H1 (cell line): ENCODE measurements around the gene TRIM27. TPM values are rescaled to one million over a fixed set of nuclear protein-coding genes. Genes with fewer than 3 reads are reported as not detected.
A peak's percentile ranks its signal among the peaks of the same experiment; 100 is the strongest.

Experiments
- CTCF ChIA-PET: fragments of 300-600 bp; sonication (Branson Sonifier 250); formaldehyde crosslinking; loops from one replicate; lab custom pipeline; 2021; ENCODE audit not compliant: partially characterized antibody; lab: Charles Lee
- POLR2A ChIA-PET: fragments of 300-600 bp; sonication (Branson Sonifier 250); formaldehyde crosslinking; loops from one replicate; lab custom pipeline; 2021; ENCODE audit warnings: inconsistent platforms; ENCODE audit not compliant: partially characterized antibody; lab: Charles Lee
- DNase-seq, 2 experiments: peaks; one replicate each; pipeline versions ENCODE4 v3.0.0 to v3.0.0-alpha.2; 2010 to 2022; ENCODE audit warnings: low spot score in 2 of 2, low read depth in 1 of 2, mixed read lengths in 1 of 2
- FAIRE-seq: peaks from 2 replicates; lab custom pipeline; 2011; peaks lifted over from hg19 to GRCh38; lab: Jason Lieb, UNC
- H2AFZ ChIP-seq: 2 replicates; pipeline ENCODE4 v1.8.1; 2012; ENCODE audit warnings: low read length, inconsistent platforms
- H2AK5ac ChIP-seq: 2 replicates; pipeline ENCODE4 v1.6.1; 2013; ENCODE audit warnings: low read depth, low read length
- H2BK120ac ChIP-seq: replicated peaks from 2 replicates; pipeline ENCODE3; 2013; ENCODE audit warnings: low read depth, low read length, inconsistent platforms
- H2BK12ac ChIP-seq: 2 replicates; pipeline ENCODE4 v1.6.1; 2013; ENCODE audit warnings: low read depth, low read length
- H2BK15ac ChIP-seq: 2 replicates; pipeline ENCODE4 v1.6.1; 2013; ENCODE audit warnings: low read length
- H2BK20ac ChIP-seq: 2 replicates; pipeline ENCODE4 v1.6.1; 2013; ENCODE audit warnings: low read length
- H2BK5ac ChIP-seq: 2 replicates; pipeline ENCODE4 v1.6.1; 2013; ENCODE audit warnings: low read depth, low read length
- H3K14ac ChIP-seq: 2 replicates; pipeline ENCODE4 v1.6.1; 2013; ENCODE audit warnings: inconsistent platforms; ENCODE audit not compliant: insufficient read length
- H3K18ac ChIP-seq: 2 replicates; pipeline ENCODE4 v1.6.1; 2013; ENCODE audit warnings: low read length; ENCODE audit errors: extremely low read depth
- H3K23ac ChIP-seq: 2 replicates; pipeline ENCODE4 v1.6.1; 2013; ENCODE audit warnings: inconsistent platforms; ENCODE audit not compliant: insufficient read length
- H3K23me2 ChIP-seq: 2 replicates; pipeline ENCODE4 v1.6.1; 2013; ENCODE audit warnings: low read depth, low read length
- H3K27ac ChIP-seq: 2 replicates; pipeline ENCODE4 v1.6.1; 2011; ENCODE audit warnings: low read depth, low read length, inconsistent platforms
- H3K27me3 ChIP-seq, 4 experiments: replicated peaks in 1 of 4; 1 replicate in 1 of 4; 2 replicates in 3 of 4; pipeline versions ENCODE4 v1.6.1 to v1.8.1; 2011 to 2013; ENCODE audit warnings: low read length in 3 of 4, mild to moderate bottlenecking in 3 of 4, inconsistent platforms in 2 of 4, mixed read lengths in 2 of 4, moderate library complexity in 1 of 4; ENCODE audit not compliant: control insufficient read depth in 3 of 4, insufficient read depth in 3 of 4; ENCODE audit errors: extremely low read depth in 1 of 4
- H3K36me3 ChIP-seq, 4 experiments: 2 replicates each; pipeline versions ENCODE4 v1.6.1 to v1.8.1; 2011 to 2013; ENCODE audit warnings: mild to moderate bottlenecking in 4 of 4, low read length in 3 of 4, moderate library complexity in 2 of 4, control low read depth in 1 of 4, inconsistent platforms in 1 of 4; ENCODE audit not compliant: insufficient read depth in 4 of 4, control insufficient read depth in 2 of 4
- H3K4ac ChIP-seq: replicated peaks from 2 replicates; pipeline ENCODE3; 2013; ENCODE audit warnings: low read length, low read depth, mixed read lengths, inconsistent platforms; ENCODE audit not compliant: insufficient read length
- H3K4me1 ChIP-seq, 4 experiments: replicated peaks in 1 of 4; 1 replicate in 1 of 4; 2 replicates in 3 of 4; pipeline versions ENCODE4 v1.6.1 to v1.8.1; 2011 to 2013; ENCODE audit warnings: low read length in 3 of 4, inconsistent platforms in 2 of 4, mixed read lengths in 1 of 4; ENCODE audit not compliant: insufficient read depth in 4 of 4, control insufficient read depth in 3 of 4
- H3K4me2 ChIP-seq, 2 experiments: 2 replicates each; pipeline versions ENCODE4 v1.6.1 to v1.8.1; 2011 to 2013; ENCODE audit warnings: low read depth in 2 of 2, low read length in 2 of 2, control low read depth in 1 of 2, inconsistent platforms in 1 of 2, mild to moderate bottlenecking in 1 of 2; ENCODE audit not compliant: insufficient read depth in 1 of 2
- H3K4me3 ChIP-seq, 4 experiments: fragments of 200-600, 300-600 bp in 1 of 4; sonication (generic), shearing (Covaris generic), sonication (Bioruptor Twin) in 1 of 4; 2 replicates each; pipeline versions ENCODE4 v1.5.1 to v1.8.1; 2011 to 2016; ENCODE audit warnings: low read length in 4 of 4, low read depth in 3 of 4, control low read depth in 2 of 4, inconsistent platforms in 2 of 4, mild to moderate bottlenecking in 2 of 4, mixed read lengths in 1 of 4, moderate library complexity in 1 of 4; ENCODE audit not compliant: insufficient read depth in 2 of 4; ENCODE audit errors: extremely low read depth in 1 of 4
- H3K56ac ChIP-seq: replicated peaks from 2 replicates; pipeline ENCODE3; 2013; ENCODE audit warnings: low read depth, mild to moderate bottlenecking, mixed read lengths, low read length, inconsistent platforms; ENCODE audit not compliant: insufficient read length
- H3K79me1 ChIP-seq: 2 replicates; pipeline ENCODE4 v1.6.1; 2013; ENCODE audit warnings: low read depth, low read length, control low read depth
- H3K79me2 ChIP-seq, 2 experiments: 2 replicates each; pipeline versions ENCODE4 v1.6.1 to v1.8.1; 2012 to 2013; ENCODE audit warnings: low read length in 2 of 2, mild to moderate bottlenecking in 2 of 2, inconsistent platforms in 1 of 2; ENCODE audit not compliant: insufficient read depth in 2 of 2, control insufficient read depth in 1 of 2
- H3K9ac ChIP-seq, 4 experiments: replicated peaks in 1 of 4; 1 replicate in 1 of 4; 2 replicates in 3 of 4; pipeline versions ENCODE4 v1.6.1 to v1.8.1; 2011 to 2013; ENCODE audit warnings: low read depth in 3 of 4, low read length in 3 of 4, control low read depth in 2 of 4, mild to moderate bottlenecking in 2 of 4, moderate library complexity in 2 of 4, inconsistent platforms in 1 of 4; ENCODE audit errors: extremely low read depth in 1 of 4
- H3K9me3 ChIP-seq, 2 experiments: 2 replicates each; pipeline versions ENCODE4 v1.6.1 to v1.8.1; 2012 to 2013; ENCODE audit warnings: mild to moderate bottlenecking in 2 of 2, moderate library complexity in 2 of 2, control low read depth in 1 of 2, inconsistent platforms in 1 of 2, low read depth in 1 of 2, low read length in 1 of 2, mixed read lengths in 1 of 2; ENCODE audit not compliant: insufficient read depth in 2 of 2
- H4K20me1 ChIP-seq, 2 experiments: replicated peaks in 1 of 2; 2 replicates each; pipeline versions ENCODE3 to v1.8.1; 2011 to 2013; ENCODE audit warnings: inconsistent platforms in 2 of 2, low read length in 2 of 2, mild to moderate bottlenecking in 1 of 2; ENCODE audit not compliant: insufficient read depth in 2 of 2, control insufficient read depth in 1 of 2
- H4K5ac ChIP-seq: 2 replicates; pipeline ENCODE4 v1.6.1; 2013; ENCODE audit warnings: low read length, low read depth, mixed read lengths, inconsistent platforms; ENCODE audit not compliant: insufficient read length
- H4K8ac ChIP-seq: 2 replicates; pipeline ENCODE4 v1.8.0; 2013; ENCODE audit warnings: mild to moderate bottlenecking, moderate library complexity, low read length, inconsistent platforms; ENCODE audit not compliant: insufficient read depth; ENCODE audit errors: extremely low read depth
- H4K91ac ChIP-seq: replicated peaks from 2 replicates; pipeline ENCODE3; 2013; ENCODE audit warnings: low read length, mixed read lengths, inconsistent platforms; ENCODE audit not compliant: insufficient read length
- ASH2L ChIP-seq: fragments of 200-600, 300-600 bp; sonication (generic); IDR thresholded peaks from one replicate; pipeline ENCODE4 v1.7.1; 2017; ENCODE audit warnings: low read length
- CEBPB ChIP-seq: IDR thresholded peaks from 2 replicates; pipeline ENCODE4 v1.6.1; 2012; ENCODE audit warnings: low read depth, low read length
- CTBP2 ChIP-seq: IDR thresholded peaks from 2 replicates; pipeline ENCODE4 v1.7.0; 2011; ENCODE audit warnings: borderline replicate concordance, mild to moderate bottlenecking, moderate library complexity, mixed read lengths, low read length; ENCODE audit not compliant: insufficient read depth, insufficient read length
- EP300 ChIP-seq, 2 experiments: IDR thresholded peaks; 1 replicate in 1 of 2; 2 replicates in 1 of 2; pipeline ENCODE4 v1.6.1; 2011 to 2012; ENCODE audit warnings: low read depth in 2 of 2, low read length in 2 of 2, mild to moderate bottlenecking in 2 of 2, borderline replicate concordance in 1 of 2, inconsistent platforms in 1 of 2, moderate library complexity in 1 of 2
- KDM5A ChIP-seq: fragments of 200-600 bp; IDR thresholded peaks from 2 replicates; pipeline ENCODE4 v1.7.1; 2012; ENCODE audit warnings: mild to moderate bottlenecking, low read length, inconsistent platforms, mixed read lengths
- RBBP5 ChIP-seq: IDR thresholded peaks from 2 replicates; pipeline ENCODE4 v1.7.1; 2012; ENCODE audit warnings: low read depth, mild to moderate bottlenecking, inconsistent platforms, low read length, moderate library complexity, borderline replicate concordance
- SAP30 ChIP-seq: fragments of 300-600 bp; sonication (generic); IDR thresholded peaks from 2 replicates; pipeline ENCODE4 v1.7.1; 2012; ENCODE audit warnings: low read length, moderate library complexity, mild to moderate bottlenecking, inconsistent platforms; ENCODE audit not compliant: insufficient read depth, insufficient replicate concordance
- TAF1 ChIP-seq: IDR thresholded peaks from 2 replicates; pipeline ENCODE4 v1.6.1; 2011; ENCODE audit warnings: mild to moderate bottlenecking, low read depth, low read length
- USF2 ChIP-seq: IDR thresholded peaks from 2 replicates; pipeline ENCODE4 v1.6.1; 2011; ENCODE audit warnings: low read length, improper control_type of control experiment
- YY1 ChIP-seq: IDR thresholded peaks from 2 replicates; pipeline ENCODE4 v1.6.1; 2011; ENCODE audit warnings: low read depth, mild to moderate bottlenecking, low read length
- ZNF274 ChIP-seq: IDR thresholded peaks from 2 replicates; pipeline ENCODE4 v1.7.0; 2012; ENCODE audit warnings: low read length, borderline replicate concordance; ENCODE audit errors: extremely low read depth
- WGBS, 2 experiments: shearing (Covaris generic) in 1 of 2; methylation state at CpG; one replicate each; pipeline versions ENCODE4 v1.1.6 to v1.1.7; 2013 to 2015; ENCODE audit warnings: low lambda C conversion rate in 2 of 2, mixed read lengths in 2 of 2, inconsistent platforms in 1 of 2, low coverage in 1 of 2, missing lambda C conversion rate in 1 of 2; ENCODE audit not compliant: insufficient replicate concordance in 2 of 2, insufficient coverage in 1 of 2, insufficient read length in 1 of 2; ENCODE audit errors: extremely low coverage in 1 of 2, missing lambda C conversion rate in 1 of 2; 5-methylcytosine and 5-hydroxymethylcytosine counted together
- polyA plus RNA-seq, 7 experiments: library from polyadenylated mRNA; depleted of rRNA in 3 of 7; stranded (reverse) in 5 of 7; unstranded in 2 of 7; fragments of >200 nt in 5 of 7; fragments of 200-250 nt in 2 of 7; gene quantifications; 1 replicate in 5 of 7; 2 replicates in 1 of 7; 4 replicates in 1 of 7; pipeline versions ENCODE4 v1.2.1 to v1.2.3, GENCODE V29; 2011 to 2013; ENCODE audit warnings: missing spikeins in 2 of 7, mixed read lengths in 2 of 7
- total RNA-seq: library from RNA; stranded (reverse); fragmentation: NEBNext Ultra II Directional; extraction: Animal tissue kit (Norgen Biotek cat#: 25700); gene quantifications from 2 replicates; pipeline ENCODE4 v1.2.1, GENCODE V29; 2021

Gene TRIM27
- total and polyA plus RNA-seq, 2 of the 8 experiments (the other 6 are each of a cell fraction or from before 2014, with no cell fraction given), result 76.4 to 85.9 TPM

GRCh38 chr6:28960846-28961500 is 37.2 kb upstream of the TRIM27 start:
- Histone ChIP-seq H2AFZ (peak overlapping the region; percentile 41; the same call in 1 of the 2 replicates), H2BK15ac (no peak overlapping the region), H2BK12ac (peak overlapping the region; percentile 60; the same call in 1 of the 2 replicates), H3K79me1 (no peaks in the 10 kb centered on the region), H2BK5ac (peak overlapping the region; percentile 24; the same call in 1 of the 2 replicates), H3K4me3 (no peak overlapping the region), H3K18ac (no peak overlapping the region), H3K23me2 (no peaks in the 10 kb centered on the region), H4K91ac (no peak overlapping the region), H4K20me1 (no peaks in the 10 kb centered on the region), H3K23ac (no peak overlapping the region), H3K27me3 (no peaks in the 10 kb centered on the region), H2BK120ac (no peak overlapping the region), H2AK5ac (no peak overlapping the region), H4K5ac (no peak overlapping the region), H3K56ac (no peak overlapping the region), H3K36me3 (no peaks in the 10 kb centered on the region), H3K4me2 (no peak overlapping the region), H4K8ac (peak overlapping the region; percentile 51; the same call in 1 of the 2 replicates), H3K4me1 (no peaks in the 10 kb centered on the region), H3K9ac (no peak overlapping the region), H3K79me2 (no peaks in the 10 kb centered on the region), H3K27ac (no peak overlapping the region), H3K14ac (no peak overlapping the region), H3K9me3 (peaks cover 0 to 2% of the 10 kb centered on the region in 2 experiments; a peak in 1 of 4 replicates), H2BK20ac (no peak overlapping the region), H3K4ac (no peak overlapping the region)
- ChIA-PET POLR2A (interaction anchor here (0.8 kb wide), 1 partner anchor 12 kb away, joined by 3 read pairs; no protein-coding TSS in a partner anchor), CTCF (interaction anchor here (0.5 to 1.5 kb wide), 4 partner anchors 8 to 72 kb away, joined by 3 to 5 read pairs (median 3); no protein-coding TSS in a partner anchor)
- no peak for FAIRE-seq
- DNase-seq, result no peak
- WGBS, 2 experiments, result 82% methylated on average over 4 of the region's 4 CpGs; no CpG with 5 or more reads in 1 of the 2 experiments
- TF ChIP-seq TAF1 (no peak), RBBP5 (no peak), CEBPB (no peak), ZNF274 (no peak), YY1 (no peak), ASH2L (no peak), SAP30 (no peak), USF2 (no peak), EP300 (IDR thresholded peaks at IDR 0.05; ENCODE audit: borderline replicate concordance in 1 of 2, low read depth in 2 of 2, low read length in 2 of 2) (no peak), KDM5A (no peak), CTBP2 (no peak)
